B cell (primary cell): ENCODE measurements around the gene MAGEC1. TPM values are rescaled to one million over a fixed set of nuclear protein-coding genes. Genes with fewer than 3 reads are reported as not detected.

Source experiments
- ATAC-seq: fragments of 200-7000 bp; cut with Tn5 transposase; one replicate; pipeline ENCODE4 v1.10.0; 2021; ENCODE audit warnings: low read depth, mild to moderate bottlenecking, moderate number of reproducible peaks, moderate library complexity
- CTCF ChIA-PET: fragments of 350-600 bp; sonication (Branson Sonifier 250); formaldehyde crosslinking; loops from one replicate; lab custom pipeline; 2021; ENCODE audit warnings: antibody characterized with exemption, inconsistent platforms; lab: Charles Lee
- POLR2A ChIA-PET: fragments of 350-600 bp; sonication (Branson Sonifier 250); formaldehyde crosslinking; loops from one replicate; lab custom pipeline; 2021; ENCODE audit warnings: antibody characterized with exemption; lab: Charles Lee
- DNase-seq: peaks from one replicate; pipeline ENCODE4 v3.0.0; 2013
- H2AFZ ChIP-seq: 2 replicates; pipeline ENCODE4 v1.6.1; 2012; ENCODE audit warnings: mild to moderate bottlenecking, low read depth, low read length; ENCODE audit not compliant: insufficient read depth, poor library complexity, severe bottlenecking
- H3K27ac ChIP-seq, 2 donors: 1 replicate in 1 of 2; 2 replicates in 1 of 2; pipeline ENCODE4 v1.5.1; 2012 to 2013; ENCODE audit warnings: low read length in 2 of 2, mild to moderate bottlenecking in 2 of 2, moderate library complexity in 1 of 2
- H3K27me3 ChIP-seq, 4 experiments: fragments of 200-600 bp in 1 of 4; sonication (generic) in 1 of 4; replicated peaks in 1 of 4; 1 replicate in 2 of 4; 2 replicates in 2 of 4; pipeline versions ENCODE4 v1.6.1 to v1.7.0; 2013 to 2016; ENCODE audit warnings: low read length in 3 of 4, mild to moderate bottlenecking in 2 of 4, mixed read lengths in 1 of 4, moderate library complexity in 1 of 4; ENCODE audit not compliant: insufficient read depth in 4 of 4, control insufficient read depth in 3 of 4; ENCODE audit errors: control extremely low read depth in 1 of 4
- H3K36me3 ChIP-seq, 2 experiments: replicated peaks in 1 of 2; 1 replicate in 1 of 2; 2 replicates in 1 of 2; pipeline versions ENCODE4 v1.6.1 to v1.7.1; 2013; ENCODE audit warnings: low read length in 1 of 2; ENCODE audit not compliant: insufficient read depth in 2 of 2, control insufficient read depth in 1 of 2; ENCODE audit errors: control extremely low read depth in 1 of 2, extremely low read depth in 1 of 2
- H3K4me1 ChIP-seq, 2 donors: fragments of 200-600 bp in 1 of 2; sonication (generic) in 1 of 2; 1 replicate in 1 of 2; 2 replicates in 1 of 2; pipeline versions ENCODE4 v1.5.1 to v1.6.1; 2013 to 2017; ENCODE audit warnings: low read length in 2 of 2; ENCODE audit not compliant: control insufficient read depth in 2 of 2, insufficient read depth in 2 of 2
- H3K4me2 ChIP-seq: replicated peaks from 2 replicates; pipeline ENCODE3; 2012; ENCODE audit warnings: mild to moderate bottlenecking, low read depth, low read length; ENCODE audit not compliant: poor library complexity, severe bottlenecking
- H3K4me3 ChIP-seq, 5 experiments: fragments of 200-600 bp in 1 of 5; sonication (generic) in 1 of 5; 1 replicate in 3 of 5; 2 replicates in 2 of 5; pipeline versions ENCODE4 v1.5.1 to v1.7.0; 2011 to 2016; ENCODE audit warnings: low read length in 4 of 5, mild to moderate bottlenecking in 4 of 5, low read depth in 2 of 5, control low read depth in 1 of 5, moderate library complexity in 1 of 5; ENCODE audit not compliant: insufficient read depth in 1 of 5; ENCODE audit errors: control extremely low read depth in 1 of 5, extremely low read depth in 1 of 5
- H3K79me2 ChIP-seq: fragments of 200-600 bp; sonication (generic); one replicate; pipeline ENCODE4 v1.6.0; 2016; ENCODE audit warnings: low read length; ENCODE audit not compliant: control insufficient read depth, insufficient read depth
- H3K9ac ChIP-seq: fragments of 200-600 bp; sonication (generic); 2 replicates; pipeline ENCODE4 v1.6.1; 2017; ENCODE audit warnings: mild to moderate bottlenecking, low read length, moderate library complexity
- H3K9me3 ChIP-seq, 3 donors: one replicate each; pipeline versions ENCODE4 v1.6.1 to v1.7.1; 2013; ENCODE audit warnings: low read length in 2 of 3; ENCODE audit not compliant: control insufficient read depth in 2 of 3, insufficient read depth in 1 of 3; ENCODE audit errors: control extremely low read depth in 1 of 3
- H4K20me1 ChIP-seq: 2 replicates; pipeline ENCODE4 v1.6.0; 2012; ENCODE audit warnings: mild to moderate bottlenecking, low read length; ENCODE audit not compliant: insufficient read depth, control insufficient read depth, poor library complexity, severe bottlenecking
- H3K27ac Mint-ChIP-seq: one replicate; pipeline ENCODE4 v1.8.0; 2021; ENCODE audit warnings: mixed read lengths
- H3K27me3 Mint-ChIP-seq: one replicate; pipeline ENCODE4 v1.8.0; 2021; ENCODE audit warnings: mixed read lengths
- H3K4me1 Mint-ChIP-seq: one replicate; pipeline ENCODE4 v1.8.0; 2021; ENCODE audit warnings: mixed read lengths
- H3K4me3 Mint-ChIP-seq: one replicate; pipeline ENCODE4 v1.8.0; 2021; ENCODE audit warnings: mixed read lengths
- H3K9me3 Mint-ChIP-seq: one replicate; pipeline ENCODE4 v1.8.0; 2022; ENCODE audit warnings: mixed read lengths; ENCODE audit not compliant: insufficient read depth
- EZH2 ChIP-seq: IDR thresholded peaks from 2 replicates; pipeline ENCODE4 v1.6.1; 2012; ENCODE audit warnings: borderline replicate concordance, low read depth, mild to moderate bottlenecking, moderate library complexity, low read length; ENCODE audit not compliant: insufficient read depth, poor library complexity, severe bottlenecking
- WGBS: methylation state at CpG from one replicate; pipeline ENCODE4 v1.1.5; 2013; ENCODE audit warnings: missing lambda C conversion rate; ENCODE audit not compliant: insufficient coverage; 5-methylcytosine and 5-hydroxymethylcytosine counted together
- intact Hi-C: fragments of 100-400 bp; cut with micrococcal nuclease; formaldehyde crosslinking; loops from one replicate; pipeline ENCODE4 v1.10.0; 2022
- polyA plus RNA-seq: library from polyadenylated mRNA; depleted of rRNA; stranded (reverse); fragments of >200 nt; gene quantifications from 2 replicates; pipeline ENCODE4 v1.2.3, GENCODE V29; 2012
- total RNA-seq, 2 donors: library from RNA; stranded (reverse); fragments of 120-200 nt in 1 of 2; gene quantifications; 1 replicate in 1 of 2; 2 replicates in 1 of 2; pipeline versions ENCODE4 v1.2.3 to v1.2.4, GENCODE V29; 2013 to 2022
- TF ChIP-seq, protein P1 (sequence below): fragments of 200-600 bp; IDR thresholded peaks from one replicate; pipeline ENCODE4 v1.8.0; 2022; ENCODE audit warnings: antibody characterized with exemption, mild to moderate bottlenecking

Gene MAGEC1
- total and polyA plus RNA-seq, 2 donors (not counting 1 experiment from before 2014, with no cell fraction given), result not detected

DNA sequence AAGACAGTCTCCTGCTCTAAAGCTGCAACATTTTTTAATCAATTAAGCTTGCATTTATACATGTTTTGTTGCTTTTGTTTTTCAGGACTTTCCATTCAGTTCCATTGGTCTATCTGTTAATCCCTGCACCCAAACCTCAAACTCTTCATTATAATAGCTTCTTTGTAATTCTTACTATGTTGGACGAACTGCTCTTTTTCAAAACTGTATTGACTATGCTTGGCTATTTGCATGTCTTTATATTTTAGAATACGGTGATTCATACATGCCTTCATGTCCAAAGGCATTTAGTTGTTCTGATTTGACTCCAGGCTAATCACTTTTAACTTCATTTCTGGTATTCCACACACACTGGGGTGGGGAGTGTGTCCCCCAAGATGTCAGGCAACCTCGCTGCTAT is 14.1 kb downstream of the MAGEC1 start:
- no peak for DNase-seq
- CTCF ChIA-PET, result no interaction called here
- Histone ChIP-seq H3K9ac (no peak overlapping the region), H3K27me3 (no peaks in the 10 kb centered on the region), H2AFZ (no peak overlapping the region), H3K9me3 (no peaks in the 10 kb centered on the region), H3K4me2 (no peak overlapping the region), H3K4me3 (no peak overlapping the region), H4K20me1 (no peaks in the 10 kb centered on the region), H3K27ac (no peak overlapping the region), H3K36me3 (no peaks in the 10 kb centered on the region), H3K4me1 (no peaks in the 10 kb centered on the region), H3K79me2 (no peaks in the 10 kb centered on the region)
- no peak for ATAC-seq
- no peak overlapping the region for H3K4me3 Mint-ChIP-seq
- intact Hi-C loops, result no loop called here
- TF ChIP-seq EZH2, result no peak
- TF ChIP-seq, protein P1, sequence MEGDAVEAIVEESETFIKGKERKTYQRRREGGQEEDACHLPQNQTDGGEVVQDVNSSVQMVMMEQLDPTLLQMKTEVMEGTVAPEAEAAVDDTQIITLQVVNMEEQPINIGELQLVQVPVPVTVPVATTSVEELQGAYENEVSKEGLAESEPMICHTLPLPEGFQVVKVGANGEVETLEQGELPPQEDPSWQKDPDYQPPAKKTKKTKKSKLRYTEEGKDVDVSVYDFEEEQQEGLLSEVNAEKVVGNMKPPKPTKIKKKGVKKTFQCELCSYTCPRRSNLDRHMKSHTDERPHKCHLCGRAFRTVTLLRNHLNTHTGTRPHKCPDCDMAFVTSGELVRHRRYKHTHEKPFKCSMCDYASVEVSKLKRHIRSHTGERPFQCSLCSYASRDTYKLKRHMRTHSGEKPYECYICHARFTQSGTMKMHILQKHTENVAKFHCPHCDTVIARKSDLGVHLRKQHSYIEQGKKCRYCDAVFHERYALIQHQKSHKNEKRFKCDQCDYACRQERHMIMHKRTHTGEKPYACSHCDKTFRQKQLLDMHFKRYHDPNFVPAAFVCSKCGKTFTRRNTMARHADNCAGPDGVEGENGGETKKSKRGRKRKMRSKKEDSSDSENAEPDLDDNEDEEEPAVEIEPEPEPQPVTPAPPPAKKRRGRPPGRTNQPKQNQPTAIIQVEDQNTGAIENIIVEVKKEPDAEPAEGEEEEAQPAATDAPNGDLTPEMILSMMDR, result no peak
- H3K4me1 Mint-ChIP-seq, result no peaks in the 10 kb centered on the region
- POLR2A ChIA-PET, result no interaction called here
- WGBS, result no CpG with 5 or more reads among the region's 3 CpGs
- no peak overlapping the region for H3K27ac Mint-ChIP-seq
- H3K9me3 Mint-ChIP-seq, result no peaks in the 10 kb centered on the region
- H3K27me3 Mint-ChIP-seq, result no peaks in the 10 kb centered on the region

DNA sequence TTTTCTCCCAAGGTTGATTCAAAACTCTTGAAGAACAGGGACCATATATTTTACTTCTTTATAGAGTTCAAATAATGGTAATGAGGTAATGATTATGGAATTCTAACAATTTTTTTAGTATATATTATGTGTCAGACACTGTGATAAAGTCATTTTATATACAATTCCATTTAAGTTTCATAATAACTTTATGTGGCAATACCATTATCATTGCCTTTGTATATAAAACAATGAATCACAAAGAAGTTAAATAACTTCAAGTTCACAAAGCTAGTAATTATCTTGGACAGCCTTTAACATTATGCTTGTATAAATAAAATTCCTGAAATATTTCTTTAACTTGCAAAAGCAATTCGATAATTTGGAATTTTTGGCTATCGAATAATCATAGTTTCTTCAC is 20.6 kb downstream of the MAGEC1 start:
- no peak overlapping the region for H3K4me3 Mint-ChIP-seq
- H3K27ac Mint-ChIP-seq, result no peak overlapping the region
- no peaks in the 10 kb centered on the region for H3K36me3 ChIP-seq
- no peaks in the 10 kb centered on the region for H3K9me3 ChIP-seq
- H3K4me1 ChIP-seq, result no peaks in the 10 kb centered on the region
- CTCF ChIA-PET, result no interaction called here
- no peak overlapping the region for H3K9ac ChIP-seq
- ATAC-seq (no peak), DNase-seq (no peak)
- H3K27me3 ChIP-seq, result no peaks in the 10 kb centered on the region
- H3K27ac ChIP-seq, result no peak overlapping the region
- H3K4me3 ChIP-seq, result no peak overlapping the region
- no peak for TF ChIP-seq EZH2
- TF ChIP-seq, protein P1, result no peak
- H3K79me2 ChIP-seq, result no peaks in the 10 kb centered on the region
- H3K27me3 Mint-ChIP-seq, result no peaks in the 10 kb centered on the region
- H3K4me2 ChIP-seq, result no peak overlapping the region
- H3K4me1 Mint-ChIP-seq, result no peaks in the 10 kb centered on the region
- POLR2A ChIA-PET, result no interaction called here
- WGBS, result no CpG with 5 or more reads among the region's 2 CpGs
- no peak overlapping the region for H2AFZ ChIP-seq
- H3K9me3 Mint-ChIP-seq, result no peaks in the 10 kb centered on the region
- no peaks in the 10 kb centered on the region for H4K20me1 ChIP-seq
- intact Hi-C loops, result no loop called here
